ENCODE results near the gene PTGR3.

The PTGR3 gene

GRCh38 chr18:75216212-75216910, 7.4 kb upstream of the PTGR3 start:
- FAIRE-seq: no peak
- no peak for DNase-seq (ENCODE audit: insufficient read length, low spot score)

- FAIRE-seq: no peak
Observed at GRCh38 chr18:75215663-75216062, 6.7 kb upstream of the PTGR3 start.

GRCh38 chr18:75214766-75215510, 6.0 kb upstream of the PTGR3 start:
- peak; percentile 35 for FAIRE-seq

More at GRCh38 chr18:75215663-75216062, 6.7 kb upstream of the PTGR3 start:
- no peak for DNase-seq (ENCODE audit: insufficient read length, low spot score)

GRCh38 chr18:75214332-75214690, 5.4 kb upstream of the PTGR3 start:
- FAIRE-seq (no peak), DNase-seq (ENCODE audit: insufficient read length, low spot score) (no peak)

More at GRCh38 chr18:75214766-75215510, 6.0 kb upstream of the PTGR3 start:
- DNase-seq (ENCODE audit: insufficient read length, low spot score): no peak

GRCh38 chr18:75213611-75214331, 4.8 kb upstream of the PTGR3 start:
- DNase-seq (ENCODE audit: insufficient read length, low spot score) (no peak), FAIRE-seq (no peak)

- no peak for FAIRE-seq
Observed at GRCh38 chr18:75212751-75213090, 3.8 kb upstream of the PTGR3 start.

GRCh38 chr18:75211953-75212750, 3.2 kb upstream of the PTGR3 start:
- DNase-seq (ENCODE audit: insufficient read length, low spot score): no peak
- FAIRE-seq: peak; percentile 26

More at GRCh38 chr18:75212751-75213090, 3.8 kb upstream of the PTGR3 start:
- DNase-seq (ENCODE audit: insufficient read length, low spot score): no peak

GRCh38 chr18:75211626-75211952, 2.6 kb upstream of the PTGR3 start:
- DNase-seq (ENCODE audit: insufficient read length, low spot score) (no peak), FAIRE-seq (no peak)

GRCh38 chr18:75211002-75211621, 2.2 kb upstream of the PTGR3 start:
- FAIRE-seq: no peak
- peak; percentile 48 for DNase-seq (ENCODE audit: insufficient read length, low spot score)

- FAIRE-seq (peak; percentile 97), DNase-seq (ENCODE audit: insufficient read length, low spot score) (peak; percentile 75)
Observed at GRCh38 chr18:75210274-75211001, 1.5 kb upstream of the PTGR3 start, which contains the start of gene TSHZ1. TSHZ1 (plus strand) TSS chr18:75210797; CDS start chr18:75211877, 1,080 bp downstream.

GRCh38 chr18:75209951-75210258, 966 bp upstream of the PTGR3 start:
- no peak for FAIRE-seq
- no peak for DNase-seq (ENCODE audit: insufficient read length, low spot score)

GRCh38 chr18:75208836-75209128, 157 bp downstream of the PTGR3 start:
- DNase-seq (ENCODE audit: insufficient read length, low spot score) (no peak), FAIRE-seq (no peak)

- FAIRE-seq (no peak), DNase-seq (ENCODE audit: insufficient read length, low spot score) (no peak)
Observed at GRCh38 chr18:75208155-75208835, 644 bp downstream of the PTGR3 start.

- peak; percentile 81 for FAIRE-seq
- DNase-seq (ENCODE audit: insufficient read length, low spot score): no peak
Observed at GRCh38 chr18:75207310-75208154, 1.4 kb downstream of the PTGR3 start.

- no peak for DNase-seq (ENCODE audit: insufficient read length, low spot score)
- no peak for FAIRE-seq
Observed at GRCh38 chr18:75206452-75207309, 2.3 kb downstream of the PTGR3 start.

- DNase-seq (ENCODE audit: insufficient read length, low spot score) (no peak), FAIRE-seq (no peak)
Observed at GRCh38 chr18:75205514-75206132, 3.3 kb downstream of the PTGR3 start.

All from GM19239 (cell line).